ENCODE data around the gene CGRRF1. TPM values are rescaled to one million over a fixed set of nuclear protein-coding genes. Genes with fewer than 3 reads are reported as not detected.

CGRRF1 gene
- total RNA-seq, 1 experiment from 2014 or later, result 14.1 TPM

- no TSS peak for BruUV-seq (replicated peaks)
Measured at GRCh38 chr14:54465654-54466053, 44.1 kb upstream of the CGRRF1 start.

GRCh38 chr14:54467280-54467679 is 42.4 kb upstream of the CGRRF1 start:
- no peaks in the 10 kb centered on the region for H3K4me1 ChIP-seq (ENCODE audit: control insufficient read depth, insufficient read depth, low read length)
- no peaks in the 10 kb centered on the region for H3K27me3 ChIP-seq (ENCODE audit: control insufficient read depth, insufficient read depth, low read length)
- intact Hi-C loops (cut with micrococcal nuclease; ENCODE audit: unreplicated experiment), result no loop called here
- ATAC-seq (no peak), DNase-seq (ENCODE audit: low read depth, low spot score) (no peak)
- no peaks in the 10 kb centered on the region for H3K36me3 ChIP-seq (ENCODE audit: control insufficient read depth, insufficient read depth, low read length)
- ChIA-PET POLR2A (no interaction called here), CTCF (no interaction called here)
- H3K4me3 ChIP-seq (ENCODE audit: low read depth in 2 of 2, low read length in 2 of 2), result no peak overlapping the region
- in situ Hi-C loops (cut with HindIII; ENCODE audit: low pct_unique_long_range_greater_than_20kb, low sequenced_read_pairs), result no loop called here
- no peak overlapping the region for H3K27ac ChIP-seq (ENCODE audit: low read length)
- no peak for TF ChIP-seq REST (IDR thresholded peaks at IDR 0.05; ENCODE audit: insufficient read depth in 1 of 2, low read depth in 2 of 2, low read length in 1 of 2)
- no peak for TF ChIP-seq POLR2AphosphoS5 (IDR thresholded peaks at IDR 0.05; ENCODE audit: low read depth, low read length)
- no peak for TF ChIP-seq CTCF (IDR thresholded peaks at IDR 0.05)
- TF ChIP-seq TCF7L2 (IDR thresholded peaks at IDR 0.05; ENCODE audit: low read depth, low read length), result no peak
- TF ChIP-seq SIN3A (IDR thresholded peaks at IDR 0.05; ENCODE audit: borderline replicate concordance, insufficient read depth, low read depth, low read length), result no peak
- H3K9me3 ChIP-seq (ENCODE audit: control insufficient read depth, insufficient read depth, low read depth, low read length), result no peaks in the 10 kb centered on the region
- no TSS peak for BruUV-seq (replicated peaks)

More at GRCh38 chr14:54465654-54466053, 44.1 kb upstream of the CGRRF1 start:
- Histone ChIP-seq H3K36me3 (ENCODE audit: control insufficient read depth, insufficient read depth, low read length) (no peaks in the 10 kb centered on the region), H3K9me3 (ENCODE audit: control insufficient read depth, insufficient read depth, low read depth, low read length) (no peaks in the 10 kb centered on the region), H3K4me1 (ENCODE audit: control insufficient read depth, insufficient read depth, low read length) (no peaks in the 10 kb centered on the region), H3K27me3 (ENCODE audit: control insufficient read depth, insufficient read depth, low read length) (no peaks in the 10 kb centered on the region), H3K4me3 (ENCODE audit: low read depth in 2 of 2, low read length in 2 of 2) (no peak overlapping the region), H3K27ac (ENCODE audit: low read length) (no peak overlapping the region)
- TF ChIP-seq REST (IDR thresholded peaks at IDR 0.05; ENCODE audit: insufficient read depth in 1 of 2, low read depth in 2 of 2, low read length in 1 of 2), result no peak
- no peak for TF ChIP-seq TCF7L2 (IDR thresholded peaks at IDR 0.05; ENCODE audit: low read depth, low read length)
- TF ChIP-seq CTCF (IDR thresholded peaks at IDR 0.05), result no peak
- no peak for TF ChIP-seq POLR2AphosphoS5 (IDR thresholded peaks at IDR 0.05; ENCODE audit: low read depth, low read length)
- no peak for TF ChIP-seq SIN3A (IDR thresholded peaks at IDR 0.05; ENCODE audit: borderline replicate concordance, insufficient read depth, low read depth, low read length)
- no peak for DNase-seq (ENCODE audit: low read depth, low spot score)
- ChIA-PET CTCF (no interaction called here), POLR2A (no interaction called here)
- ATAC-seq, result no peak
- intact Hi-C loops (cut with micrococcal nuclease; ENCODE audit: unreplicated experiment), result no loop called here
- in situ Hi-C loops (cut with HindIII; ENCODE audit: low pct_unique_long_range_greater_than_20kb, low sequenced_read_pairs), result no loop called here

All from Panc1 (cell line).